A673 (cell line): ENCODE results near the gene GALNT2. TPM values are rescaled to one million over a fixed set of nuclear protein-coding genes. Genes with fewer than 3 reads are reported as not detected.

ENCODE experiments used
- BruUV-seq: library from RNA; stranded (reverse); fragments of 400-500 nt; replicated peaks from 2 replicates; lab custom pipeline; 2021; lab: Mats Ljungman, UMichigan
- CTCF ChIA-PET: fragments of 300-600 bp; sonication (Branson Sonifier 250); formaldehyde crosslinking; loops from one replicate; lab custom pipeline; 2022; ENCODE audit warnings: antibody characterized with exemption; lab: Charles Lee
- POLR2A ChIA-PET: fragments of 300-600 bp; sonication (Branson Sonifier 250); formaldehyde crosslinking; loops from one replicate; lab custom pipeline; 2022; ENCODE audit warnings: antibody characterized with exemption; ENCODE audit not compliant: low non-redundant PET; lab: Charles Lee
- DNase-seq: peaks from one replicate; pipeline ENCODE4 v3.0.0-alpha.2; 2015; ENCODE audit warnings: low spot score
- H3K27ac ChIP-seq: fragments of 200-600 bp; sonication (generic); 2 replicates; pipeline ENCODE4 v1.5.1; 2016; ENCODE audit warnings: mixed run types, low read depth, mild to moderate bottlenecking, mixed read lengths, antibody characterized with exemption, low read length; ENCODE audit not compliant: poor library complexity, severe bottlenecking
- H3K27me3 ChIP-seq: fragments of 200-600 bp; sonication (generic); replicated peaks from 2 replicates; pipeline ENCODE4 v1.6.1; 2017; ENCODE audit warnings: mixed run types, low read depth, mild to moderate bottlenecking, mixed read lengths, antibody characterized with exemption, low read length; ENCODE audit not compliant: insufficient read depth, poor library complexity
- H3K36me3 ChIP-seq: fragments of 200-600 bp; sonication (generic); 2 replicates; pipeline ENCODE4 v1.6.1; 2016; ENCODE audit warnings: mixed run types, mild to moderate bottlenecking, mixed read lengths, antibody characterized with exemption, low read length; ENCODE audit not compliant: insufficient read depth, poor library complexity, severe bottlenecking
- H3K4me1 ChIP-seq: fragments of 200-600 bp; sonication (generic); 2 replicates; pipeline ENCODE4 v1.6.1; 2017; ENCODE audit warnings: mixed run types, mild to moderate bottlenecking, mixed read lengths, antibody characterized with exemption, low read length; ENCODE audit not compliant: insufficient read depth, poor library complexity, severe bottlenecking
- H3K4me3 ChIP-seq: fragments of 200-600 bp; sonication (generic); 2 replicates; pipeline ENCODE4 v1.5.1; 2016; ENCODE audit warnings: low read depth, mixed run types, mild to moderate bottlenecking, mixed read lengths, low read length; ENCODE audit not compliant: poor library complexity, severe bottlenecking
- H3K9me3 ChIP-seq: fragments of 200-600 bp; sonication (generic); 2 replicates; pipeline ENCODE4 v1.6.1; 2016; ENCODE audit warnings: mixed run types, low read depth, mild to moderate bottlenecking, mixed read lengths, antibody characterized with exemption, low read length; ENCODE audit not compliant: poor library complexity, severe bottlenecking
- CTCF ChIP-seq: fragments of 300-800, 200-600 bp; sonication (generic); conservative IDR thresholded peaks from 2 replicates; pipeline ENCODE4 v1.5.1; 2017; ENCODE audit warnings: low read depth, mild to moderate bottlenecking, antibody characterized with exemption, low read length, moderate library complexity, mixed read lengths
- EZH2 ChIP-seq: fragments of 200-600 bp; sonication (generic); IDR thresholded peaks from 2 replicates; pipeline ENCODE4 v1.6.1; 2017; ENCODE audit warnings: borderline replicate concordance, low read depth, mild to moderate bottlenecking, mixed read lengths, antibody characterized with exemption, low read length; ENCODE audit not compliant: poor library complexity, severe bottlenecking
- intact Hi-C: fragments of 100-400 bp; cut with micrococcal nuclease; formaldehyde crosslinking; loops from one replicate; pipeline ENCODE4 v1.10.0; 2022; ENCODE audit not compliant: unreplicated experiment
- total RNA-seq: library from RNA; stranded (reverse); gene quantifications from 2 replicates; pipeline ENCODE4 v1.2.3, GENCODE V29; 2021

Gene GALNT2
- total RNA-seq, 1 experiment from 2014 or later = 94.6 TPM

- BruUV-seq = no TSS peak
- no peaks in the 10 kb centered on the region for H3K27me3 ChIP-seq
- H3K4me3 ChIP-seq = no peak overlapping the region
- no peak overlapping the region for H3K27ac ChIP-seq
- ChIA-PET POLR2A (no interaction called here), CTCF (interaction anchor here (0.7 kb wide), 1 partner anchor 48 kb away, joined by 4 read pairs; no protein-coding TSS in a partner anchor)
- no peak for TF ChIP-seq EZH2
- TF ChIP-seq CTCF = no peak
- intact Hi-C loops = loop anchor here (2.0 to 5.0 kb wide), 2 partner anchors 98 to 504 kb away; no protein-coding TSS in a partner anchor
- no peaks in the 10 kb centered on the region for H3K36me3 ChIP-seq
- H3K4me1 ChIP-seq = peaks cover 33% of the 10 kb centered on the region
- DNase-seq = no peak
- peaks cover 3% of the 10 kb centered on the region for H3K9me3 ChIP-seq
These were observed 99.5 kb downstream of the GALNT2 start for GRCh38 chr1:230166366-230167132.

- no peaks in the 10 kb centered on the region for H3K36me3 ChIP-seq
These were observed 100.4 kb downstream of the GALNT2 start for GRCh38 chr1:230167419-230167852.

More at GRCh38 chr1:230167419-230167852, 100.4 kb downstream of the GALNT2 start:
- intact Hi-C loops = loop anchor here (2.0 to 5.0 kb wide), 2 partner anchors 99 to 505 kb away; no protein-coding TSS in a partner anchor
- DNase-seq = peak; percentile 73
- Histone ChIP-seq H3K9me3 (peaks cover 3% of the 10 kb centered on the region), H3K27me3 (no peaks in the 10 kb centered on the region), H3K4me1 (peaks cover 33% of the 10 kb centered on the region), H3K4me3 (no peak overlapping the region), H3K27ac (no peak overlapping the region)
- ChIA-PET CTCF (interaction anchor here (0.7 kb wide), 1 partner anchor 47 kb away, joined by 4 read pairs; no protein-coding TSS in a partner anchor), POLR2A (no interaction called here)
- peak; percentile 74 for TF ChIP-seq CTCF
- no peak for TF ChIP-seq EZH2
- BruUV-seq = no TSS peak
